SK-N-SH (cell line): Measurements from ENCODE around the gene IL31. TPM values are rescaled to one million over a fixed set of nuclear protein-coding genes. Genes with fewer than 3 reads are reported as not detected.

Experiments
- CTCF ChIA-PET: fragments of 300-600, 350-600 bp; formaldehyde crosslinking; extraction: SDS; loops from one replicate; lab custom pipeline; 2021; lab: Yijun Ruan, JAX
- POLR2A ChIA-PET: fragments of 350-600 bp; sonication (Branson Sonifier 250); formaldehyde crosslinking; extraction: SDS; loops from one replicate; lab custom pipeline; 2020; ENCODE audit warnings: antibody characterized with exemption, inconsistent platforms; lab: Yijun Ruan, JAX
- DNase-seq: peaks from one replicate; pipeline ENCODE4 v3.0.0; 2012
- H2AFZ ChIP-seq: fragments of 200-600 bp; sonication (generic); 2 replicates; pipeline ENCODE4 v1.8.1; 2016; ENCODE audit warnings: antibody characterized with exemption, mild to moderate bottlenecking, low read depth
- H3F3A ChIP-seq: fragments of 200-600 bp; sonication (generic); replicated peaks from 2 replicates; pipeline ENCODE3; 2016; ENCODE audit warnings: antibody characterized with exemption, mild to moderate bottlenecking; ENCODE audit not compliant: insufficient read depth
- H3K27ac ChIP-seq, 2 experiments: fragments of 200-500 bp in 1 of 2; fragments of 200-600 bp in 1 of 2; sonication (Bioruptor generic) in 1 of 2; sonication (generic), shearing (Covaris generic) in 1 of 2; 2 replicates each; pipeline versions ENCODE4 v1.5.1 to v1.6.1; 2014 to 2016; ENCODE audit warnings: low read depth in 2 of 2, inconsistent platforms in 1 of 2, low read length in 1 of 2, mild to moderate bottlenecking in 1 of 2, mixed read lengths in 1 of 2
- H3K27me3 ChIP-seq: fragments of 200-600 bp; sonication (generic), shearing (Covaris generic); 2 replicates; pipeline ENCODE4 v1.6.1; 2016; ENCODE audit warnings: mixed run types; ENCODE audit not compliant: insufficient read depth
- H3K36me3 ChIP-seq, 2 experiments: fragments of 200-500 bp in 1 of 2; fragments of 200-600 bp in 1 of 2; sonication (Bioruptor generic) in 1 of 2; sonication (generic) in 1 of 2; replicated peaks in 1 of 2; 2 replicates each; pipeline versions ENCODE3 to v1.5.1; 2014 to 2016; ENCODE audit warnings: low read length in 1 of 2, mild to moderate bottlenecking in 1 of 2; ENCODE audit not compliant: insufficient read depth in 2 of 2, control insufficient read depth in 1 of 2
- H3K4me1 ChIP-seq, 2 experiments: fragments of 200-500 bp in 1 of 2; fragments of 200-600 bp in 1 of 2; sonication (Bioruptor generic) in 1 of 2; sonication (generic), shearing (Covaris generic) in 1 of 2; 2 replicates each; pipeline versions ENCODE4 v1.5.1 to v1.6.1; 2014 to 2016; ENCODE audit warnings: low read depth in 1 of 2, low read length in 1 of 2, mixed run types in 1 of 2; ENCODE audit not compliant: insufficient read depth in 2 of 2, control insufficient read depth in 1 of 2
- H3K4me2 ChIP-seq: fragments of 200-600 bp; sonication (generic), shearing (Covaris generic); 2 replicates; pipeline ENCODE4 v1.6.1; 2017; ENCODE audit warnings: mixed run types
- H3K4me3 ChIP-seq, 2 experiments: fragments of 200-500 bp in 1 of 2; fragments of 200-600 bp in 1 of 2; sonication (Bioruptor generic) in 1 of 2; sonication (generic), shearing (Covaris generic) in 1 of 2; 2 replicates each; pipeline versions ENCODE4 v1.5.1 to v1.8.1; 2014 to 2016; ENCODE audit warnings: low read depth in 2 of 2, inconsistent platforms in 1 of 2, low read length in 1 of 2, mild to moderate bottlenecking in 1 of 2, mixed read lengths in 1 of 2, moderate library complexity in 1 of 2
- H3K79me2 ChIP-seq: fragments of 200-600 bp; sonication (generic); 2 replicates; pipeline ENCODE4 v1.8.1; 2017; ENCODE audit warnings: mild to moderate bottlenecking; ENCODE audit not compliant: insufficient read depth
- H3K9ac ChIP-seq: fragments of 200-600 bp; sonication (generic); 2 replicates; pipeline ENCODE4 v1.6.1; 2017; ENCODE audit warnings: mixed run types
- H3K9me2 ChIP-seq: fragments of 200-600 bp; sonication (generic); 2 replicates; pipeline ENCODE4 v1.6.1; 2017; ENCODE audit warnings: mixed run types
- H3K9me3 ChIP-seq: fragments of 200-600 bp; sonication (generic); 2 replicates; pipeline ENCODE4 v1.6.1; 2017; ENCODE audit warnings: mixed run types, mild to moderate bottlenecking, moderate library complexity
- H4K20me1 ChIP-seq: fragments of 200-600 bp; sonication (generic); 2 replicates; pipeline ENCODE4 v1.6.1; 2017; ENCODE audit warnings: mild to moderate bottlenecking, mixed run types; ENCODE audit not compliant: insufficient read depth
- CHD2 ChIP-seq: fragments of 150-350 bp; IDR thresholded peaks from 2 replicates; pipeline ENCODE4 v1.6.1; 2018; ENCODE audit warnings: low read length; ENCODE audit not compliant: partially characterized antibody
- FOXJ3 ChIP-seq: sonication (generic); formaldehyde crosslinking; IDR thresholded peaks from 2 replicates; pipeline ENCODE4 v1.5.1; 2020; ENCODE audit warnings: mild to moderate bottlenecking, missing genetic modification reagents
- MEF2A ChIP-seq: IDR thresholded peaks from 2 replicates; pipeline ENCODE4 v1.4.0; 2012; ENCODE audit warnings: low read depth, borderline replicate concordance
- MXI1 ChIP-seq: IDR thresholded peaks from 2 replicates; pipeline ENCODE4 v1.6.1; 2012; ENCODE audit warnings: mild to moderate bottlenecking, low read depth, low read length, improper control_type of control experiment
- NFIC ChIP-seq: IDR thresholded peaks from 2 replicates; pipeline ENCODE4 v1.4.0; 2012; ENCODE audit warnings: borderline replicate concordance
- RAD21 ChIP-seq: IDR thresholded peaks from 2 replicates; pipeline ENCODE4 v1.6.1; 2012; ENCODE audit warnings: mild to moderate bottlenecking, low read length
- SMC3 ChIP-seq: IDR thresholded peaks from 2 replicates; pipeline ENCODE4 v1.6.1; 2012; ENCODE audit warnings: low read depth, low read length, improper control_type of control experiment
- TCF12 ChIP-seq: IDR thresholded peaks from 2 replicates; pipeline ENCODE4 v1.4.0; 2012
- WGBS: methylation state at CpG from one replicate; pipeline ENCODE4 v1.1.6; 2017; ENCODE audit warnings: low lambda C conversion rate; 5-methylcytosine and 5-hydroxymethylcytosine counted together
- polyA plus RNA-seq, 3 experiments: library from polyadenylated mRNA; depleted of rRNA; stranded (reverse); fragments of >200 nt; gene quantifications; 2 replicates each; pipeline ENCODE4 v1.2.3, GENCODE V29; 2012
- TF ChIP-seq, protein P1 (sequence below): IDR thresholded peaks from 2 replicates; pipeline ENCODE4; 2012
- TF ChIP-seq, protein P2 (sequence below): fragments of 150-350 bp; IDR thresholded peaks from 2 replicates; pipeline ENCODE4 v1.6.1; 2017; ENCODE audit warnings: antibody characterized with exemption, low read length, low read depth, borderline replicate concordance
- TF ChIP-seq, protein P3 (sequence below): IDR thresholded peaks from 2 replicates; pipeline ENCODE4 v1.4.0; 2012; ENCODE audit warnings: low read depth, borderline replicate concordance

Gene IL31
- polyA plus RNA-seq, 1 of the 3 experiments (the other 2 are of a cell fraction), result not detected

DNA sequence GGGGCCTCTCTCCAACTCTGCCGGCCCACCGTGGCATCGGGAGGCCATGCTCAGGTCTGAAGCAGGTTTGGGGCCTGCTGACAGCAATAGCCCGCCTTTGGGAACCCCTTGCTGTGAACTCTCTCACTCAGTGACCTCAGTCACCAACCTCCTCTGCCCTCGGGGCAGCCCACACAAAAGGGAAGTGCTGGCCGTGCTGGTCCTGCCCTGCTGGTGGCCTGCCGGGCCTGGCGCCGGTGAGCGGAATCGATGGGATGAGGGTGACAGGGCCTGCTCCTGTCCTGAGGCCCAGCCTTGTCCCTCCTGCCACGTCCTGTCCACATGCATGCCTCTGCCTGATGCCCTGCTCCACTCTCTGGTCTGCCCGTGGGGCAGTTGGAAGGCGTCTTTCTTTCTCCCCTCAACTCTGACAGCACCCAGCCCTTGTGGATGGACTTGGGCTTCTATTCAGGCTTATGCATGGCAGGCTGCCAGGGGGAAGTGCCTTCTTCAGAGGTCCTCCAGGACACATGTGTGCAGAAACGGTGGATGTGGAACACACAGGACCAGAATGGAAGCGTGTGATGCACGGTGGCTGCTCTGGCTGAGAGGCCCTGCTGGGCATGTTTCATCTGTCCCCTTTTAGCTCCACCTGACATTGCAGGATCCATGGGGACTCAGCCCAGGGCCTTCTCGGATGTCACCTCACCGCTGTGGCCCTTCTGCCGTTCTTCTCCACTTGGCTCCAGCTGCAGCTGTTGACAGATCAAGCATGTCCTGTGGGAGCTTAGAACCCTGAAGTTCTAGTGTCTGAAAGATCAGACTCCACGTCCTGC lies 31.9 kb downstream of the IL31 start (continued):
- TF ChIP-seq, protein P1, sequence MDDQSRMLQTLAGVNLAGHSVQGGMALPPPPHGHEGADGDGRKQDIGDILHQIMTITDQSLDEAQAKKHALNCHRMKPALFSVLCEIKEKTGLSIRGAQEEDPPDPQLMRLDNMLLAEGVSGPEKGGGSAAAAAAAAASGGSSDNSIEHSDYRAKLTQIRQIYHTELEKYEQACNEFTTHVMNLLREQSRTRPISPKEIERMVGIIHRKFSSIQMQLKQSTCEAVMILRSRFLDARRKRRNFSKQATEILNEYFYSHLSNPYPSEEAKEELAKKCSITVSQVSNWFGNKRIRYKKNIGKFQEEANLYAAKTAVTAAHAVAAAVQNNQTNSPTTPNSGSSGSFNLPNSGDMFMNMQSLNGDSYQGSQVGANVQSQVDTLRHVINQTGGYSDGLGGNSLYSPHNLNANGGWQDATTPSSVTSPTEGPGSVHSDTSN, result no peak
- TF ChIP-seq FOXJ3 (CRISPR knock-in tag), result no peak

DNA sequence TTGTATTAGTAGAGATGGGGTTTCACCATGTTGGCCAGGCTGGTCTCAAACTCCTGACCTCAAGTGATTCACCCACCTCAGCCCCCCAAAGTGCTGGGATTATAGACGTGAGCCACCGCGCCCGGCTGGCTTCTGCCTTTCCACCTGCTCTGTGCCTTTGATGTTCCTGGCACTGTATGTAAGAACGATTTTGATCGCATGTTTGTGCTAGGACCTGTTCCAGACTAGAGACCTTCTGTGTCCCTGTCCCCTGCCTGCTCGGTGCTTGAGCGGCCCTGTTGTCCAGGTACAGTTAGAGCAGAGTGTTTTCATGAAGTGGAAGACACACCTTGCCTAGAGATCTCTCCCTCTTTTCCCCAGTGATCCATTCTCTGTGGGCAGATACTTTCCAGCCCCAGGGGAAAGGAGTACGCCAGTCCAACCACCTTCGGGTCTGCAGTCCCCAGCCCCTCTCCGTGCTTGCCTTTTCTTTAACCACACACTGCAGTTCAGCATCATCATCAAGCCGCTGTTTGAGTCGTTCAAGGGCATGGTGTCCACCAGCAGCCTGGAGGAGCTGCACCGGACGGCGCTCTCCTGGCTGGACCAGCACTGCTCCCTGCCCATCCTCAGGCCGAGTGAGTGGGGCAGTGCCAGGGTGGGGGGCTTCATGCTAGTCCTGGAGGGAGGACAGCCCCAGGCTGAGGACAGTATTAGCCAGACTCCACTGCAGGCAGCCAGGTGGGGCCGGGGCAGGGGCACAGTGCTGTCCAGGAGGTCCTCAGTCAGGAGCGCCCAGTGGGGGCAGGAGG lies 33.4 kb downstream of the IL31 start:
- DNase-seq, result no peak
- Histone ChIP-seq H3K27me3 (no peaks in the 10 kb centered on the region), H4K20me1 (no peaks in the 10 kb centered on the region), H3F3A (no peaks in the 10 kb centered on the region), H3K4me2 (no peak overlapping the region), H2AFZ (no peak overlapping the region), H3K79me2 (no peaks in the 10 kb centered on the region), H3K9me3 (no peaks in the 10 kb centered on the region), H3K27ac (no peak overlapping the region), H3K36me3 (peaks cover 0 to 45% of the 10 kb centered on the region in 2 experiments), H3K4me3 (no peak overlapping the region), H3K9ac (no peak overlapping the region), H3K9me2 (no peaks in the 10 kb centered on the region), H3K4me1 (no peaks in the 10 kb centered on the region)
- 98% methylated on average over 17 of the region's 19 CpGs for WGBS
- POLR2A ChIA-PET, result no interaction called here
- TF ChIP-seq, protein P2, sequence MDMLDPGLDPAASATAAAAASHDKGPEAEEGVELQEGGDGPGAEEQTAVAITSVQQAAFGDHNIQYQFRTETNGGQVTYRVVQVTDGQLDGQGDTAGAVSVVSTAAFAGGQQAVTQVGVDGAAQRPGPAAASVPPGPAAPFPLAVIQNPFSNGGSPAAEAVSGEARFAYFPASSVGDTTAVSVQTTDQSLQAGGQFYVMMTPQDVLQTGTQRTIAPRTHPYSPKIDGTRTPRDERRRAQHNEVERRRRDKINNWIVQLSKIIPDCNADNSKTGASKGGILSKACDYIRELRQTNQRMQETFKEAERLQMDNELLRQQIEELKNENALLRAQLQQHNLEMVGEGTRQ, result no peak
- no peak for TF ChIP-seq NFIC
- TF ChIP-seq, protein P3, sequence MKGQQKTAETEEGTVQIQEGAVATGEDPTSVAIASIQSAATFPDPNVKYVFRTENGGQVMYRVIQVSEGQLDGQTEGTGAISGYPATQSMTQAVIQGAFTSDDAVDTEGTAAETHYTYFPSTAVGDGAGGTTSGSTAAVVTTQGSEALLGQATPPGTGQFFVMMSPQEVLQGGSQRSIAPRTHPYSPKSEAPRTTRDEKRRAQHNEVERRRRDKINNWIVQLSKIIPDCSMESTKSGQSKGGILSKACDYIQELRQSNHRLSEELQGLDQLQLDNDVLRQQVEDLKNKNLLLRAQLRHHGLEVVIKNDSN, result no peak
- CTCF ChIA-PET, result interaction anchor here (0.8 to 2.6 kb wide), 4 partner anchors 10 to 86 kb away, joined by 3 to 7 read pairs (median 4); no protein-coding TSS in a partner anchor

DNA sequence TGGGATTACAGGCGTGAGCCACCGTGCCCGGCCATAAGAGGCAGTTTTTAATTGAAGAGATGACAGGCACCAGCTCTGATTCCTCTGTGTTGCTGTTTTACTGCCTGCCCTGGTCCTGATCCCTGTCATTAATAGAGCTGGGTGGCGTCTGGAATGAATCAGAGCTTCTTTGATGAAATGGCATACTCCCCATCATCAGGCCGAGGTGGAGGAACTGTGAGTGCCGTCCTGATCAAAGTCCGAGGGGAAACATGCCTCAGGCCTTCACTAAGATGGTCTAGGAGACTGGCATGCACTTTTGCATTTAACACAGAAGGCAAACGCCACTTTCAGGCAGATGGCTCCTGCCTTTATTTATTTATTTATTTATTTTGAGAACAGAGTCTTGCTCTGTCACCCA lies 34.1 kb downstream of the IL31 start:
- no peaks in the 10 kb centered on the region for H3K4me1 ChIP-seq
- POLR2A ChIA-PET, result no interaction called here
- TF ChIP-seq RAD21, result no peak
- TF ChIP-seq MEF2A, result no peak
- TF ChIP-seq TCF12, result no peak
- TF ChIP-seq CHD2, result no peak
- no peak for TF ChIP-seq FOXJ3 (CRISPR knock-in tag)
- no peak for TF ChIP-seq SMC3
- TF ChIP-seq MXI1, result no peak
- TF ChIP-seq, all 33 proteins: peak for 0
- H3K9me2 ChIP-seq, result no peaks in the 10 kb centered on the region
- H3F3A ChIP-seq, result no peaks in the 10 kb centered on the region
- WGBS, result 88% methylated on average over 6 of the region's 8 CpGs
- no peak for DNase-seq
- H3K27ac ChIP-seq, result no peak overlapping the region
- H4K20me1 ChIP-seq, result no peaks in the 10 kb centered on the region
- CTCF ChIA-PET, result interaction anchor here (0.8 to 2.6 kb wide), 4 partner anchors 10 to 85 kb away, joined by 3 to 10 read pairs (median 6); no protein-coding TSS in a partner anchor
- H3K9ac ChIP-seq, result no peak overlapping the region
- H3K27me3 ChIP-seq, result no peaks in the 10 kb centered on the region
- no peaks in the 10 kb centered on the region for H3K79me2 ChIP-seq
- H3K36me3 ChIP-seq, result peaks cover 7 to 52% of the 10 kb centered on the region in 2 experiments
- H3K4me2 ChIP-seq, result no peak overlapping the region
- no peaks in the 10 kb centered on the region for H3K9me3 ChIP-seq
- no peak overlapping the region for H2AFZ ChIP-seq
- H3K4me3 ChIP-seq, result no peak overlapping the region
